ENCODE results near the gene F12. TPM values are rescaled to one million over a fixed set of nuclear protein-coding genes. Genes with fewer than 3 reads are reported as not detected.

Gene F12
- total and polyA plus RNA-seq, 10 donors = 0.60 to 2.3 (median 1.1) TPM

GRCh38 chr5:177428574-177429217, 19.3 kb upstream of the F12 start:
- H3K36me3 ChIP-seq = peaks cover 0 to 42% (median 28%) of the 10 kb centered on the region in 6 donors
- WGBS, 5 donors = 31 to 66% (median 49%) methylated on average over 9 to 10 of the region's 10 CpGs
- DNase-seq = peak; percentile 82
- H3K27me3 ChIP-seq (replicated peaks in 1 of 7) = no peaks in the 10 kb centered on the region
- TF ChIP-seq CTCF (IDR thresholded peaks at IDR 0.05 in 8 of 11, conservative IDR thresholded peaks at IDR 0.05 in 3 of 11) (no peak), POLR2A (IDR thresholded peaks at IDR 0.05) (no peak), POLR2AphosphoS5 (IDR thresholded peaks at IDR 0.05) (no peak)
- peak overlapping the region; percentile 92 to 99 (median 98) for H3K27ac ChIP-seq
- no peaks in the 10 kb centered on the region for H3K9me3 ChIP-seq
- peaks cover 66 to 83% (median 77%) of the 10 kb centered on the region in 6 donors for H3K4me1 ChIP-seq
- H3K4me3 ChIP-seq = peak overlapping the region; percentile 58 to 90 (median 78)
- intact Hi-C loops (cut with DNase I; ENCODE audit: low total_unique reads) = no loop called here

- peak; percentile 90 for DNase-seq
- H3K36me3 ChIP-seq = peaks cover 0 to 35% (median 21%) of the 10 kb centered on the region in 6 donors
- H3K4me1 ChIP-seq = peaks cover 62 to 77% (median 71%) of the 10 kb centered on the region in 6 donors
- peak in 1 of 11 experiments; percentile 8 for TF ChIP-seq CTCF (IDR thresholded peaks at IDR 0.05 in 8 of 11, conservative IDR thresholded peaks at IDR 0.05 in 3 of 11)
- TF ChIP-seq POLR2A (IDR thresholded peaks at IDR 0.05) = no peak
- peak; percentile 24 to 67 (median 56) for TF ChIP-seq POLR2AphosphoS5 (IDR thresholded peaks at IDR 0.05)
- intact Hi-C loops (cut with DNase I; ENCODE audit: low total_unique reads) = no loop called here
- no peaks in the 10 kb centered on the region for H3K27me3 ChIP-seq (replicated peaks in 1 of 7)
- H3K9me3 ChIP-seq = no peaks in the 10 kb centered on the region
- H3K4me3 ChIP-seq = peak overlapping the region; percentile 58 to 90 (median 78)
- 30 to 61% (median 33%) methylated on average over 10 to 11 of the region's 11 CpGs for WGBS, 5 donors
- H3K27ac ChIP-seq = peak overlapping the region; percentile 92 to 99 (median 98)
Observed at GRCh38 chr5:177427919-177428573, 18.7 kb upstream of the F12 start.

- intact Hi-C loops (cut with DNase I; ENCODE audit: low total_unique reads) = no loop called here
- DNase-seq = peak; percentile 82
- Histone ChIP-seq H3K9me3 (no peaks in the 10 kb centered on the region), H3K36me3 (peaks cover 0 to 28% (median 14%) of the 10 kb centered on the region in 6 donors), H3K4me1 (peaks cover 55 to 70% (median 64%) of the 10 kb centered on the region in 6 donors), H3K27ac (peak overlapping the region; percentile 92 to 99 (median 98)), H3K27me3 (replicated peaks in 1 of 7) (no peaks in the 10 kb centered on the region), H3K4me3 (peak overlapping the region; percentile 58 to 90 (median 78))
- 1 to 10% (median 5%) methylated on average over 11 of the region's 11 CpGs for WGBS, 5 donors
- TF ChIP-seq POLR2AphosphoS5 (IDR thresholded peaks at IDR 0.05) (no peak), CTCF (IDR thresholded peaks at IDR 0.05 in 8 of 11, conservative IDR thresholded peaks at IDR 0.05 in 3 of 11) (no peak), POLR2A (IDR thresholded peaks at IDR 0.05) (no peak)
Observed at GRCh38 chr5:177427211-177427822, 18.0 kb upstream of the F12 start.
